Ectodermal cell (in vitro differentiated cells): ENCODE measurements around the gene CMTM7.

Experiments used
- H3K27ac ChIP-seq: 2 replicates; pipeline ENCODE4 v1.7.0; 2013; ENCODE audit warnings: mild to moderate bottlenecking, low read depth, low read length; ENCODE audit not compliant: insufficient read depth, poor library complexity, severe bottlenecking
- H3K27me3 ChIP-seq: 2 replicates; pipeline ENCODE4 v1.7.0; 2013; ENCODE audit warnings: mild to moderate bottlenecking, low read length; ENCODE audit not compliant: insufficient read depth, control insufficient read depth, poor library complexity, severe bottlenecking
- H3K36me3 ChIP-seq: one replicate; pipeline ENCODE4 v1.7.0; 2013; ENCODE audit warnings: low read length; ENCODE audit not compliant: control insufficient read depth, insufficient read depth
- H3K4me1 ChIP-seq: one replicate; pipeline ENCODE4 v1.7.0; 2013; ENCODE audit warnings: low read length; ENCODE audit not compliant: control insufficient read depth, insufficient read depth
- H3K4me3 ChIP-seq: 2 replicates; pipeline ENCODE4 v1.7.0; 2013; ENCODE audit warnings: low read depth, low read length, control low read depth; ENCODE audit not compliant: insufficient read depth
- H3K9me3 ChIP-seq: 2 replicates; pipeline ENCODE4 v1.7.0; 2013; ENCODE audit warnings: mild to moderate bottlenecking, low read length, moderate library complexity; ENCODE audit not compliant: control insufficient read depth
- WGBS, 2 experiments: methylation state at CpG; one replicate each; pipeline ENCODE4 v1.1.7; 2013; ENCODE audit warnings: missing lambda C conversion rate in 2 of 2; 5-methylcytosine and 5-hydroxymethylcytosine counted together

The CMTM7 gene

DNA sequence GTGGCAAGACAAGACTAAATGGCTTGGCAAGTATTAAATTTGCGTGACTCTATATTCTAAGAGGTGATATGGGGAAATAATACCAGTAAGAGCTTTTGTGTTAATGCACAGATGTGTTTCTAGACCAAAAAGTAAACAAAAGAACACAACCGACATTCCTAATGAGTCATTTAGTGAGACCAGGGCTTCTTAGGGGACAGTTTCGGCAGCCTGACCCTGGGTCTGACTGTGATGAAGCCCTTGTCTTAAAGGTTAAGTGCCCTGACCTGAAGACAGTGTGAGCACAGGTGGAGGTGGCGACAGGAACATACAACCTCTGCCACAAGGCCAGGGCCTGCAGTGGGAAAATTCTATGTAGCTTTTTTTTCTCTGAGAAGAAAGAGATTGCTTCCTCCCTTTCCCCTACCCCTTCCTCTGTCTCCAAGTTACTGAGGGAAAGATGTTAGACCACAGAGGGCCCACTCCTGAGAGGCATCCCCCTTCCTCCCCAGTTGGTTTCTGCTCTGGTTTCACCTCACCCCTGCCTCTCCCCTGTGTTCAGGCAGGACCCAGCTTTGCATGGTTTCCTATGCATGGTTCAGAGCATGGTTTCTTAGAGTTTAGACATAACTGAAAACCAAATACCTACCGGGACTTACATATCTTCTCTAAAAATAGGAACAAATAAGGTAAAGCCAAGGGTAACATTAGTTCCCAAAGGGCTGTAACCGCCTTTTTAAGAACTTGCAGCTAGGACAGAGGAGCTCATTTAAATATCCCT lies 24.8 kb upstream of the CMTM7 start:
- 79% methylated on average over 6 of the region's 6 CpGs for WGBS, 2 experiments
- H3K4me1 ChIP-seq: peaks cover 2% of the 10 kb centered on the region
- no peaks in the 10 kb centered on the region for H3K9me3 ChIP-seq
- H3K36me3 ChIP-seq: no peaks in the 10 kb centered on the region
- H3K27me3 ChIP-seq: no peaks in the 10 kb centered on the region
- H3K27ac ChIP-seq: no peak overlapping the region
- H3K4me3 ChIP-seq: no peak overlapping the region

DNA sequence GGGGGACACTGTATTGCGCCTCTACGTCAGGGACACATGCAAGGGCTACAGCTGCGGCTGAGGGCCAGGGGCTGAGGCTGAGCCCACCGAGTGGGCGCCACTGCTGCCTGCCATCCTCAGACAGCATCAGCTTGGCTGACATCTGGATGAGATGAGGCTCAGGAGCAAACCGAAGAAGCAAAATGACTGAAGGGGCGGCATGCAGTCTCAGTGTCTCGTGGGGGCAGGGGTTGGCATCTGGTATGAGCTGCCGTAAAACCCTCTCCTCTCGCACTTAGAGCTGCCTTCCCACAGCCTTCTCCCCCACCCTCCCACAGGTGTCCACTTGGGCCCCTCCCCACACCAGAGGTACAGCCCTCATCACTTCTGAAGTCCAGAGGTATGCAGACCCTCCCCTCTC lies 24.2 kb upstream of the CMTM7 start:
- no peak overlapping the region for H3K4me3 ChIP-seq
- no peaks in the 10 kb centered on the region for H3K27me3 ChIP-seq
- H3K36me3 ChIP-seq: no peaks in the 10 kb centered on the region
- 93% methylated on average over 10 of the region's 10 CpGs for WGBS, 2 experiments
- H3K4me1 ChIP-seq: peaks cover 2% of the 10 kb centered on the region
- no peak overlapping the region for H3K27ac ChIP-seq
- no peaks in the 10 kb centered on the region for H3K9me3 ChIP-seq

DNA sequence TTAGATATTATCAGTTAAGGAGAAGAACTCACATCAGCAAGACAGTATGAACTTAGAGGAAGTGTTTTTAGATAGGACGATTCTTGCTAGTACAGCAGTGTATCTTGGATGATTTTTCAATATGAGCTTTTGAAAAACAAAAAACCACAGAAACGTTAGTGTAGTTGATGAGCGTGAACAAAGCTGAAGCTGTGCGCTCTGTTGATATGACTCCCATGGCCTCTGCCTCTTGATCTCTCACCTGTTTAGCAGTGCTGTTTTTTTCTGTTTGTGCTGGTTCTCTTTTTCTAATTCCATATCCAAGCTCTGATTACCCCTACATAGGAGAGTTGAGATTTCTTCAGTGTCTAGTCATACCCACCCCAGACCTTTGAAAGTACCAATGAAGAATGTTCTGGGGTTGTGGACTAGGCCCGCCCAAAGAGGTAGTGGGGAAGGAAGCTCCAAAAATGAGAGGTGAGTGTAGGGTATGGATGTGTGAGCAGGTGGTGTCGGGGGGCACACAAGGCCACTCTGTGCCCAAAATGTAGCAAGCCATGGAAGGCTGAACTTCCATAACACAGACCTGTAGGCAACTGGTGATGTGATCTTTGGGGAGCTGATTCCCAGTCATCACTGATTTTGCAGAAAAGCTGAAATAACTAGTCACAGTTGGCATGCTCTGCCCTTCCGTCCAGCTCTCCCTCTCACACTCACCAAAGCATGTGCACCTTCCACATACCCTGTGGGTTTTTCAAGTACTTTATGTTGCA lies 20.0 kb upstream of the CMTM7 start:
- Histone ChIP-seq H3K27ac (no peak overlapping the region), H3K9me3 (no peaks in the 10 kb centered on the region), H3K36me3 (no peaks in the 10 kb centered on the region), H3K27me3 (no peaks in the 10 kb centered on the region), H3K4me3 (no peak overlapping the region), H3K4me1 (peaks cover 2% of the 10 kb centered on the region)
- WGBS, 2 experiments: 95 to 97% methylated on average over 7 of the region's 7 CpGs

DNA sequence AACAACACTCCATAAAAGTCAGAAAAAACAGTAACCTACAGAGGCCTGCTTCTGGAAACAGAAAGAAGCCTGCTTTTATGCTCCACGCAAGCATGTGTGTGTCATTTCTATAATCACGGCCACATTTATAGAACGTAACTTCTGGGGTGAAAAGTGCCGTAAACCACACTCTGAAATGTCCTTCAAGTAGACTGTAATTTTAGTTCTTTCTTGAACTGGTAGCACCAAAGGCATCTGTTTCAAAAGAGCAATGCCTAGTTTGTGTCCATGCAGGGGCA lies 19.5 kb upstream of the CMTM7 start:
- WGBS, 2 experiments: 96 to 97% methylated on average over 4 of the region's 4 CpGs
- H3K27me3 ChIP-seq: no peaks in the 10 kb centered on the region
- H3K9me3 ChIP-seq: no peaks in the 10 kb centered on the region
- H3K4me1 ChIP-seq: no peaks in the 10 kb centered on the region
- H3K27ac ChIP-seq: no peak overlapping the region
- H3K4me3 ChIP-seq: no peak overlapping the region
- no peaks in the 10 kb centered on the region for H3K36me3 ChIP-seq

DNA sequence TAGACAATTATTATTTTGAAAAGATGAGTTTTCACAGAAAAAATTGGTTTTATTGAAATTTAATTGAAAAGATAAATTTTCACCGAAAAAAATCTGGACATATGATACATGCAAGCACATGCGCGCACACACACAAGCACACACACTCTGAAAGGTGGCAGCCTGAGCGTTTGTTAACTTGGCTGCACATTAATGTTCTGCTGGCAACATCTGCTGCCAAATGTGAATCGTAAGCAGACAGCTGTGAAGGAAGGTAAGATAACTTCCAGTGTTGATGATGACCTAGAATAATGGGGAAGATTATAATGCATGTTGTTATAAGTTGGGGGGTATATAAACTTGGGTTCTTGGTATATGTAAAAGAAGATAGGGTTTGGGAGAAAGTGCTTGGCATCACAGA lies 18.4 kb upstream of the CMTM7 start:
- Histone ChIP-seq H3K27ac (no peak overlapping the region), H3K4me3 (no peak overlapping the region), H3K4me1 (no peaks in the 10 kb centered on the region), H3K9me3 (no peaks in the 10 kb centered on the region), H3K36me3 (no peaks in the 10 kb centered on the region), H3K27me3 (no peaks in the 10 kb centered on the region)
- WGBS, 2 experiments: 96 to 98% methylated on average over 5 of the region's 5 CpGs

DNA sequence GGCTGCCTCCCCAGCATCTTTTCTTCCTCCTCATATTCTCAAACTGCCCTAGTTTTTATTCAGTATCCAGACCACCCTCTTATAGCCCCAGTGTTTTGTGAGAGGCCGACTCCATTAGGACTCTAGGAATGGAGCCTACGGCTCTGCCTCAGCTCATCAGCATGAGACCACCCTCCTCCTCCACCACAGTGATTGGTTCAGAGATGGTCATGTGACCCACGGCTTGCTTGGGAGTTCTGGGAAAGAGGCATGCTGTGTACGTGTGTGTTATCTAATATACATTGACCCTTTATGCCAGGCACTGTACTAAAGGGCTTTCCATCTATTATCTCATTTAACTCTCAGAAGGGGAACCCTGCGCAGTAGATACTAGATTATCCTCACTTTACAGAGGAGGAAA lies 17.8 kb upstream of the CMTM7 start:
- H3K4me3 ChIP-seq: no peak overlapping the region
- H3K27me3 ChIP-seq: no peaks in the 10 kb centered on the region
- H3K36me3 ChIP-seq: no peaks in the 10 kb centered on the region
- 84 to 94% methylated on average over 2 to 5 of the region's 5 CpGs for WGBS, 2 experiments
- no peaks in the 10 kb centered on the region for H3K9me3 ChIP-seq
- no peaks in the 10 kb centered on the region for H3K4me1 ChIP-seq
- no peak overlapping the region for H3K27ac ChIP-seq

DNA sequence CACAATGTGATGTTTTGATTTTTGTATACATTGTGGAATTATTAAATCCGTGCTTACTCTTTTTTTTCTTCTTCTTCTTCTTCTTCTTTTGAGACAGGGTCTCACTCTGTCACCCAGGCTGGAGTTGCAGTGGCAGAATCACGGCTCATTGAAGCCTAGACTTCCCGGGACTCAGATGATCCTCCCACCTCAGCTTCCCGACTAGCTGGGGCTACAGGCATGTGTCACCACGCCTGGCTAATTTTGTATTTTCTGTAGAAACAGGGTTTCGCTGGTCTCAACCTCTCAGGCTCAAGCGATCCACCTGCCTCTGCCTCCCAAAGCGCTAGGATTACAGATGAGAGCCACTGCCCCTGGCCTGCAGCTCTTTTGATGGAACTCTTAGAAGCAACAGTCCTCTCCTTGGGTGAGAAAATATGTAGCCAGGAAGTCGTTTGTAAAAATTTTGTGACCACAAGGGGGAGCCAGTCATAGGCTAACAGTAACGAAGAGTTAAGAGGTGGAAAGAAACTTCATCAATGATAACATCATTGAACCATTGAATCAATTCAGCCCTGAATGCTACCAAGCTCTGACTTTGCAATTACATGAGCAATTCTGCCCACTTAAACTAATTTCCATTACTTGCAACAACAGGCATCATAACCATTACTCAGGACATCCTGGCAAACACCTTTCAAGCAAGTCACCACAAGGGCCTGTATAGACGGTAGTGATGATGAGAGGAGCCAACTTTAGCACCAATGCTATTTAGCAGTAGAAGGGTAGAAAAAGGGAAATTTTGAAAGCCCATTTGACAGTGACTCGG lies 16.7 kb upstream of the CMTM7 start:
- no peaks in the 10 kb centered on the region for H3K27me3 ChIP-seq
- H3K4me3 ChIP-seq: no peak overlapping the region
- 54 to 56% methylated on average over 12 of the region's 12 CpGs for WGBS, 2 experiments
- H3K9me3 ChIP-seq: no peaks in the 10 kb centered on the region
- no peaks in the 10 kb centered on the region for H3K36me3 ChIP-seq
- peaks cover 4% of the 10 kb centered on the region for H3K4me1 ChIP-seq
- H3K27ac ChIP-seq: no peak overlapping the region

DNA sequence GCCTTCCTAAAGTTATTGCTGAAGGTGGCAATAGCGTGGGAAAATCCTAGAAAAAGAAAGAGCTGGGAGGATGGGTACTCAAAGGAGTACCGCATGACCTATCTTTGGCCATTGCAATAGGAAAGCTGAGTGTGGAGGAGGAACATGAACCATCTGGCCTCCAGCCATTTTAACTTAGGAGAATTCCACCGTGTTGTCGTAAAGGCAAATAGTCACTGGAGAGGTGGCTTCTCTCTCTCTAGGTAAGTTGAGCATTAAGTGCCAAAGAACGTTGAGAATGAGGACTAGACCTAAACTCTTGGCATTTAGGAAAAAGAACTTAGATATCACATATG lies 16.1 kb upstream of the CMTM7 start:
- Histone ChIP-seq H3K27ac (no peak overlapping the region), H3K4me1 (peaks cover 10% of the 10 kb centered on the region), H3K27me3 (no peaks in the 10 kb centered on the region), H3K9me3 (no peaks in the 10 kb centered on the region), H3K36me3 (no peaks in the 10 kb centered on the region), H3K4me3 (no peak overlapping the region)
- 92 to 98% methylated on average over 5 of the region's 5 CpGs for WGBS, 2 experiments

DNA sequence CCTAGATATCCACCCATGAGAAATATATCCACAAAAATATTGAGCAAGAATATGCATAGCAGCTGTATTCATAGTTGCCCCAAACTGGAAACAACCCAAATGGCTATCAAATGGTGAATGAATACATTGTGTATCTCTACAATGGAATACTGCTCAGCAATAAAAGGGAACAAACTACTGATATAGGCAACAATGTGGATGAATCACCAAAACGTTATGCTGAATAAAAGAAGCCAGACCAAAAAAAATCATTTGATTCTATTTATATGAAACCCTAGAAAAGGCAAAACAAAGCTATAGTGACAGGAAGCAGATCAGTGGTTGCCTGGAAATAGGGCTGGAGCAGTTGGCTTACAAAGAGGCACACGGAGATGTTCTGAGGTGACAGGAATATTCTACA lies 15.5 kb upstream of the CMTM7 start:
- 90 to 95% methylated on average over 1 to 2 of the region's 2 CpGs for WGBS, 2 experiments
- Histone ChIP-seq H3K9me3 (no peaks in the 10 kb centered on the region), H3K36me3 (no peaks in the 10 kb centered on the region), H3K4me1 (peaks cover 15% of the 10 kb centered on the region), H3K4me3 (no peak overlapping the region), H3K27me3 (no peaks in the 10 kb centered on the region), H3K27ac (no peak overlapping the region)

DNA sequence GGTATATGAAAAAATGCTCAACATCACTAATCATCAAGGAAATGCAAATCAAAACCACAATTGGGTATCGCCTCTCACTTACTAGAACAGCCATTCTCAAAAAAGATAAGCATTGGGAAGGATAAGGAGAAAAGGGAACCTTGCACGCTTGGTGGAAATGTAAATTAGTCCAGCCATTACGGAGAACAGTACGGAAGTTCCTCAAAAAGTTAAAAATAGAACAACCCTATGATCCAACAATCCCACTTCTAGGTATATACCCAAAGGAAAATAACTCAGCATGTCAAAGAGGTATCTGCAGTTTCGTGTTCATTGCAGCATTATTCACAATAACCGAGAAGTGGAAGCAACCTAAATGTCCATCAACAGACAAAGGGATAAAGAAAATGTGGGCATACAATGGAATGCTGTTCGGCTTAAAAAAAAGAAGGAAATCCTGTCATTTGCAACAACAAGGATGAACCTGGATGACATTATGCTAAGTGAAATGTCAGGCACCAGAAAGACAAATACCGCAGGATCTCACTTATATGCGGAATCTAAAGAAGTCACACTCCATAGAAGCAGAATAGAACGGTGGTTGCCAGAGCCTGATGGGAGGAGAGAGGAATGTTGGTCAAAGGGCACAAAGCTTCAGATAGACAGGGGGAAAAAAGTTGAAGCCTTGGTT lies 11.7 kb upstream of the CMTM7 start:
- 61 to 70% methylated on average over 9 to 10 of the region's 10 CpGs for WGBS, 2 experiments
- H3K27ac ChIP-seq: peak overlapping the region; percentile 38
- no peak overlapping the region for H3K4me3 ChIP-seq
- H3K27me3 ChIP-seq: no peaks in the 10 kb centered on the region
- H3K36me3 ChIP-seq: no peaks in the 10 kb centered on the region
- H3K9me3 ChIP-seq: no peaks in the 10 kb centered on the region
- H3K4me1 ChIP-seq: peaks cover 16% of the 10 kb centered on the region
